WTC11 (cell line): Measurements from ENCODE around the gene LRRC31.

Experiments
- ATF3 ChIP-seq: sonication (generic); formaldehyde crosslinking; conservative IDR thresholded peaks from 2 replicates; pipeline ENCODE4 v1.8.1; 2022; ENCODE audit warnings: mild to moderate bottlenecking, missing genetic modification reagents
- CTCF ChIP-seq: fragments of 200-600 bp; IDR thresholded peaks from 2 replicates; pipeline ENCODE4 v1.8.0; 2022; ENCODE audit warnings: antibody characterized with exemption
- FOXP1 ChIP-seq: sonication (generic); formaldehyde crosslinking; IDR thresholded peaks from 2 replicates; pipeline ENCODE4 v1.8.0; 2022; ENCODE audit warnings: missing genetic modification reagents, mild to moderate bottlenecking, moderate library complexity, borderline replicate concordance
- MXD4 ChIP-seq: fragments of 250-450 bp; sonication (Bioruptor Pico); IDR thresholded peaks from 2 replicates; pipeline ENCODE4 v1.8.0; 2021; ENCODE audit warnings: mild to moderate bottlenecking, moderate library complexity, borderline replicate concordance

GRCh38 chr3:169790687-169791429, 78.9 kb downstream of the LRRC31 start:
- no peak for TF ChIP-seq FOXP1 (CRISPR knock-in tag)
- TF ChIP-seq CTCF: no peak
- no peak for TF ChIP-seq MXD4 (CRISPR knock-in tag)
- no peak for TF ChIP-seq ATF3 (CRISPR knock-in tag)
